IMR-90 (cell line): ENCODE data around the gene KCTD5. TPM values are rescaled to one million over a fixed set of nuclear protein-coding genes. Genes with fewer than 3 reads are reported as not detected.
"Not testable (repeated sequence)": the region's sequence is repeated elsewhere in the genome, so short reads cannot be mapped to it uniquely, and the experiment has no call there.

ENCODE experiments used
- ATAC-seq: fragments of 200-7000 bp; cut with Tn5 transposase; 2 replicates; pipeline ENCODE4 v1.9.1; 2020; ENCODE audit warnings: low read depth, mild to moderate bottlenecking, moderate library complexity
- BruUV-seq: library from RNA; stranded (reverse); fragments of 400-500 nt; replicated peaks from 2 replicates; lab custom pipeline; 2021; lab: Mats Ljungman, UMichigan
- CTCF ChIA-PET: fragments of 300-600 bp; formaldehyde crosslinking; extraction: SDS; loops from one replicate; lab custom pipeline; 2021; ENCODE audit warnings: antibody characterized with exemption; lab: Yijun Ruan, JAX
- POLR2A ChIA-PET: fragments of 300-600 bp; sonication (Branson Sonifier 250); formaldehyde crosslinking; loops from one replicate; lab custom pipeline; 2022; ENCODE audit warnings: antibody characterized with exemption; ENCODE audit not compliant: unreplicated experiment; lab: Charles Lee
- DNase-seq: peaks from one replicate; pipeline ENCODE4 v3.0.0; 2013
- H2AFZ ChIP-seq: replicated peaks from 2 replicates; pipeline ENCODE3; 2013; ENCODE audit warnings: low read length, mild to moderate bottlenecking; ENCODE audit not compliant: poor library complexity
- H2AK5ac ChIP-seq: 2 replicates; pipeline ENCODE4 v1.6.1; 2013; ENCODE audit warnings: low read depth, low read length, inconsistent platforms
- H2AK9ac ChIP-seq: replicated peaks from 2 replicates; pipeline ENCODE3; 2013; ENCODE audit warnings: mild to moderate bottlenecking, low read depth, low read length, moderate library complexity; ENCODE audit not compliant: poor library complexity
- H2BK120ac ChIP-seq: 2 replicates; pipeline ENCODE4 v1.6.1; 2013; ENCODE audit warnings: low read depth, low read length, inconsistent platforms
- H2BK15ac ChIP-seq: 3 replicates; pipeline ENCODE4 v1.6.1; 2013; ENCODE audit warnings: low read depth, low read length, inconsistent platforms
- H2BK20ac ChIP-seq: 2 replicates; pipeline ENCODE4 v1.6.1; 2013; ENCODE audit warnings: low read depth, mild to moderate bottlenecking, inconsistent platforms, low read length, moderate library complexity
- H2BK5ac ChIP-seq: 2 replicates; pipeline ENCODE4 v1.6.1; 2013; ENCODE audit warnings: mild to moderate bottlenecking, low read depth, low read length, inconsistent platforms; ENCODE audit not compliant: poor library complexity, severe bottlenecking
- H3K14ac ChIP-seq: replicated peaks from 2 replicates; pipeline ENCODE4 v1.6.1; 2013; ENCODE audit warnings: low read depth, low read length, inconsistent platforms
- H3K18ac ChIP-seq: 2 replicates; pipeline ENCODE4 v1.6.1; 2013; ENCODE audit warnings: low read depth, low read length, control low read depth
- H3K23ac ChIP-seq: 2 replicates; pipeline ENCODE4 v1.6.1; 2013; ENCODE audit warnings: low read depth, low read length, inconsistent platforms
- H3K27ac ChIP-seq: 2 replicates; pipeline ENCODE4 v1.5.1; 2013; ENCODE audit warnings: mild to moderate bottlenecking, control low read depth, low read length; ENCODE audit not compliant: insufficient read depth
- H3K27me3 ChIP-seq: 2 replicates; pipeline ENCODE4 v1.6.1; 2013; ENCODE audit warnings: low read length; ENCODE audit not compliant: control insufficient read depth, insufficient read depth
- H3K36me3 ChIP-seq: 2 replicates; pipeline ENCODE4 v1.6.1; 2013; ENCODE audit warnings: low read length, mixed read lengths; ENCODE audit not compliant: control insufficient read depth, insufficient read depth
- H3K4ac ChIP-seq: 2 replicates; pipeline ENCODE4 v1.6.1; 2013; ENCODE audit warnings: low read depth, low read length, inconsistent platforms
- H3K4me1 ChIP-seq: 2 replicates; pipeline ENCODE4 v1.6.1; 2013; ENCODE audit warnings: low read length, mixed read lengths; ENCODE audit not compliant: control insufficient read depth, insufficient read depth
- H3K4me2 ChIP-seq: 2 replicates; pipeline ENCODE4 v1.6.1; 2013; ENCODE audit warnings: low read depth, mild to moderate bottlenecking, control low read depth, low read length, moderate library complexity
- H3K4me3 ChIP-seq: 2 replicates; pipeline ENCODE4 v1.5.1; 2013; ENCODE audit warnings: low read depth, mild to moderate bottlenecking, control low read depth, low read length, moderate library complexity; ENCODE audit not compliant: insufficient read depth
- H3K56ac ChIP-seq: 2 replicates; pipeline ENCODE4 v1.6.1; 2013; ENCODE audit warnings: low read length, inconsistent platforms; ENCODE audit not compliant: insufficient read depth; ENCODE audit errors: extremely low read depth
- H3K79me1 ChIP-seq, 2 experiments: 2 replicates each; pipeline ENCODE4 v1.6.1; 2013; ENCODE audit warnings: low read length in 2 of 2, inconsistent platforms in 1 of 2, low read depth in 1 of 2
- H3K9ac ChIP-seq: 2 replicates; pipeline ENCODE4 v1.6.1; 2013; ENCODE audit warnings: low read depth, low read length, control low read depth
- H3K9me1 ChIP-seq: 2 replicates; pipeline ENCODE4 v1.6.1; 2013; ENCODE audit warnings: low read length, inconsistent platforms; ENCODE audit not compliant: insufficient read depth
- H3K9me3 ChIP-seq: 2 replicates; pipeline ENCODE4 v1.6.1; 2013; ENCODE audit warnings: low read length; ENCODE audit not compliant: control insufficient read depth, insufficient read depth
- H4K20me1 ChIP-seq: 2 replicates; pipeline ENCODE4 v1.6.1; 2013; ENCODE audit warnings: low read length, inconsistent platforms; ENCODE audit not compliant: insufficient read depth
- H4K5ac ChIP-seq: 2 replicates; pipeline ENCODE4 v1.6.1; 2013; ENCODE audit warnings: mild to moderate bottlenecking, low read depth, low read length, control low read depth
- H4K8ac ChIP-seq, 2 experiments: 2 replicates each; pipeline ENCODE4 v1.6.1; 2013; ENCODE audit warnings: low read depth in 2 of 2, low read length in 2 of 2, control low read depth in 1 of 2, inconsistent platforms in 1 of 2
- H4K91ac ChIP-seq: 2 replicates; pipeline ENCODE4 v1.6.1; 2013; ENCODE audit warnings: low read depth, low read length, inconsistent platforms; ENCODE audit not compliant: insufficient read depth
- FOS ChIP-seq: fragments of 150-350 bp; IDR thresholded peaks from 2 replicates; pipeline ENCODE4 v1.6.1; 2016; ENCODE audit warnings: low read depth, low read length
- MAFK ChIP-seq: IDR thresholded peaks from 2 replicates; pipeline ENCODE4 v1.6.1; 2012; ENCODE audit warnings: low read depth, low read length, improper control_type of control experiment
- WGBS, 2 experiments: methylation state at CpG; one replicate each; pipeline versions ENCODE4 v1.1.5 to v1.1.7; 2013; ENCODE audit warnings: missing lambda C conversion rate in 2 of 2; ENCODE audit not compliant: insufficient read length in 1 of 2; ENCODE audit errors: extremely low coverage in 2 of 2; 5-methylcytosine and 5-hydroxymethylcytosine counted together
- dilution Hi-C: fragments of 300-500 bp; cut with HindIII; formaldehyde crosslinking; loops from one replicate; pipeline ENCODE4 v1.14.3; 2018; ENCODE audit warnings: low sequenced_read_pairs; ENCODE audit not compliant: unreplicated experiment
- in situ Hi-C: fragments of 300-500 bp; cut with MboI; formaldehyde crosslinking; loops from 3 replicates; pipeline ENCODE4 v1.14.3; 2019; ENCODE audit warnings: low sequenced_read_pairs, inconsistent platforms, mixed read lengths
- intact Hi-C: fragments of 100-400 bp; cut with micrococcal nuclease; formaldehyde crosslinking; loops from 2 replicates; pipeline ENCODE4 v1.10.0; 2022
- polyA plus RNA-seq, 3 experiments: library from polyadenylated mRNA; depleted of rRNA; stranded (reverse); fragments of >200 nt; gene quantifications; 2 replicates each; pipeline ENCODE4 v1.2.3, GENCODE V29; 2012; ENCODE audit warnings: low replicate concordance in 1 of 3
- total RNA-seq: library from RNA; depleted of rRNA; stranded (reverse); fragments of >200 nt; gene quantifications from 2 replicates; pipeline ENCODE4 v1.2.3, GENCODE V29; 2012

The KCTD5 gene
- total and polyA plus RNA-seq, 2 of the 4 experiments (the other 2 are of a cell fraction): 17.2 to 56.2 TPM

DNA sequence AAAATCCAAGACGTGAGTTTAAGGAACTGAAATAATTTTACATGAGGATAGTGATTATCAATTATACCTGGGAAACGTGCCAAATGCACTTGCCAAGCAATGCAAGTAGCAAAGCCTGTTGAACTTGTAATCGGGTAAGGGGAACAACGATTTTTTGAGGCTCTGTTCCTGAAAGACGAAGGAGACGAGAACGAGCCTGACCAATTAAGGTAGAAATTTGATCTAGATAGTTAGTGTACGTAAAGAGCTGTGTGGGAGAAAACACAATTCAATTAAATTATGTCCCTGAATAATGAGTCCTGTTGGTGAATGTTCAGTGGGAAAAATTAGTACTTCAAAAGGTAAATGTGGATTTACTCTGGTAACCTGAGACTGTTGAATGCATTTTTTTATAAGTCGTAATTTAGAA is 17.7 kb upstream of the KCTD5 start:
- ChIA-PET CTCF (no interaction called here), POLR2A (no interaction called here)
- Histone ChIP-seq H3K14ac (no peak overlapping the region), H3K23ac (no peak overlapping the region), H3K36me3 (peaks cover 14% of the 10 kb centered on the region), H4K91ac (no peak overlapping the region), H2AK5ac (no peak overlapping the region), H3K56ac (no peak overlapping the region), H2BK5ac (no peak overlapping the region), H3K4me2 (no peak overlapping the region), H3K27ac (no peak overlapping the region), H2BK20ac (no peak overlapping the region), H3K4me1 (no peaks in the 10 kb centered on the region), H3K9ac (no peak overlapping the region), H4K20me1 (no peaks in the 10 kb centered on the region), H4K5ac (no peak overlapping the region), H2AFZ (no peak overlapping the region), H2AK9ac (no peak overlapping the region), H3K4ac (no peak overlapping the region), H4K8ac (no peak overlapping the region), H3K9me3 (no peaks in the 10 kb centered on the region), H2BK15ac (no peak overlapping the region), H3K4me3 (no peak overlapping the region), H3K9me1 (no peaks in the 10 kb centered on the region), H3K18ac (no peak overlapping the region), H3K27me3 (no peaks in the 10 kb centered on the region), H2BK120ac (no peak overlapping the region), H3K79me1 (no peaks in the 10 kb centered on the region)
- ATAC-seq: no peak
- intact Hi-C loops: no loop called here
- BruUV-seq: no TSS peak
- WGBS, 2 experiments: 63% methylated on average over 3 of the region's 9 CpGs; no CpG with 5 or more reads in 1 of the 2 experiments
- dilution Hi-C loops: no loop called here
- DNase-seq: no peak
- in situ Hi-C loops: no loop called here
- TF ChIP-seq MAFK (no peak), FOS (no peak)

GRCh38 chr16:2666671-2667070 is 15.7 kb upstream of the KCTD5 start:
- H2BK20ac ChIP-seq, H4K20me1 ChIP-seq, H2AFZ ChIP-seq, H3K79me1 ChIP-seq, H2BK120ac ChIP-seq, H4K91ac ChIP-seq, H3K27me3 ChIP-seq, H3K14ac ChIP-seq, H3K4me3 ChIP-seq, DNase-seq, H3K4ac ChIP-seq, H2AK5ac ChIP-seq, POLR2A ChIA-PET, ATAC-seq, H3K4me2 ChIP-seq, H3K4me1 ChIP-seq, H3K23ac ChIP-seq, H2BK15ac ChIP-seq, BruUV-seq, dilution Hi-C loops, H2AK9ac ChIP-seq, H3K27ac ChIP-seq, in situ Hi-C loops, H3K9me1 ChIP-seq, H4K5ac ChIP-seq, intact Hi-C loops, H3K56ac ChIP-seq, H4K8ac ChIP-seq, H3K9ac ChIP-seq, CTCF ChIA-PET, H2BK5ac ChIP-seq, H3K9me3 ChIP-seq, H3K18ac ChIP-seq: not testable (repeated sequence)
- WGBS, 2 experiments: 80% methylated on average over 3 of the region's 7 CpGs; no CpG with 5 or more reads in 1 of the 2 experiments
- peaks cover 14% of the 10 kb centered on the region for H3K36me3 ChIP-seq
